Activated CD4-positive, alpha-beta T cell treated with anti-CD3 and anti-CD28 coated beads, Interleukin-2, amount 50 U/mL, for 1 hour (primary cell): ENCODE measurements around the gene GRM4.

Experiments used
- DNase-seq: peaks from one replicate; pipeline ENCODE4 v3.0.0-alpha.2; 2020

Gene GRM4

GRCh38 chr6:34039943-34040342 lies 105.9 kb downstream of the GRM4 start:
- no peak for DNase-seq

- DNase-seq = no peak
Observed at GRCh38 chr6:34037151-34037550, 108.7 kb downstream of the GRM4 start.

- no peak for DNase-seq
Observed at GRCh38 chr6:34036357-34037069, 109.4 kb downstream of the GRM4 start.

GRCh38 chr6:34035704-34036356 lies 110.1 kb downstream of the GRM4 start:
- DNase-seq = no peak

GRCh38 chr6:34035161-34035560 lies 110.7 kb downstream of the GRM4 start:
- DNase-seq = no peak

- no peak for DNase-seq
Observed at GRCh38 chr6:34032856-34033255, 113.0 kb downstream of the GRM4 start.

GRCh38 chr6:34031625-34032383 lies 114.1 kb downstream of the GRM4 start:
- DNase-seq = no peak

GRCh38 chr6:34030831-34031624 lies 114.9 kb downstream of the GRM4 start:
- no peak for DNase-seq

GRCh38 chr6:34029489-34030280 lies 116.2 kb downstream of the GRM4 start:
- DNase-seq = no peak

- DNase-seq = no peak
Observed at GRCh38 chr6:34028691-34029360, 117.1 kb downstream of the GRM4 start.

- no peak for DNase-seq
Observed at GRCh38 chr6:34027939-34028441, 117.9 kb downstream of the GRM4 start.

GRCh38 chr6:34027445-34027936 lies 118.4 kb downstream of the GRM4 start:
- DNase-seq = peak; percentile 67

- DNase-seq = no peak
Observed at GRCh38 chr6:34025861-34026260, 120.0 kb downstream of the GRM4 start.

GRCh38 chr6:34025112-34025807 lies 120.6 kb downstream of the GRM4 start:
- DNase-seq = no peak

- no peak for DNase-seq
Observed at GRCh38 chr6:34022873-34023255, 123.0 kb downstream of the GRM4 start.

GRCh38 chr6:34022250-34022872 lies 123.5 kb downstream of the GRM4 start:
- DNase-seq = no peak

- DNase-seq = no peak
Observed at GRCh38 chr6:34021554-34022190, 124.2 kb downstream of the GRM4 start.

GRCh38 chr6:34020807-34021553 lies 124.9 kb downstream of the GRM4 start:
- DNase-seq = no peak

GRCh38 chr6:34020278-34020677 lies 125.6 kb downstream of the GRM4 start:
- no peak for DNase-seq
